Measurements from ENCODE around the gene TBC1D20. TPM values are rescaled to one million over a fixed set of nuclear protein-coding genes. Genes with fewer than 3 reads are reported as not detected.
"Not testable (repeated sequence)": the region's sequence is repeated elsewhere in the genome, so short reads cannot be mapped to it uniquely, and the experiment has no call there.

TBC1D20 gene
- total and polyA plus RNA-seq, 4 donors: 15.7 to 42.4 (median 27.2) TPM

DNA sequence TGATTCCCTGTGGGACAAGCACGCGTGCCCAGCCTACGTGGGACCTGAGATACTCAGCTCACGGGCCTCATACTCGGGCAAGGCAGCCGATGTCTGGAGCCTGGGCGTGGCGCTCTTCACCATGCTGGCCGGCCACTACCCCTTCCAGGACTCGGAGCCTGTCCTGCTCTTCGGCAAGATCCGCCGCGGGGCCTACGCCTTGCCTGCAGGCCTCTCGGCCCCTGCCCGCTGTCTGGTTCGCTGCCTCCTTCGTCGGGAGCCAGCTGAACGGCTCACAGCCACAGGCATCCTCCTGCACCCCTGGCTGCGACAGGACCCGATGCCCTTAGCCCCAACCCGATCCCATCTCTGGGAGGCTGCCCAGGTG is 66.1 kb downstream of the TBC1D20 start:
- WGBS, 2 donors: 94 to 96% methylated on average over 24 of the region's 24 CpGs
- Histone ChIP-seq H3K4me1 (ENCODE audit: control insufficient read depth in 5 of 5, insufficient read depth in 5 of 5, low read length in 5 of 5) (no peaks in the 10 kb centered on the region), H3K27me3 (ENCODE audit: control insufficient read depth in 3 of 3, insufficient read depth in 3 of 3, low read length in 2 of 3) (no peaks in the 10 kb centered on the region), H3K9me3 (ENCODE audit: control insufficient read depth in 4 of 4, insufficient read depth in 3 of 4, low read length in 3 of 4) (peaks cover 0 to 1% (median 0%) of the 10 kb centered on the region in 4 donors), H3K36me3 (ENCODE audit: control insufficient read depth in 4 of 4, insufficient read depth in 4 of 4, low read length in 4 of 4) (peaks cover 0 to 41% (median 0%) of the 10 kb centered on the region in 4 donors), H3K27ac (ENCODE audit: low read depth in 1 of 2, low read length in 1 of 2) (no peak overlapping the region), H3K4me3 (no peak overlapping the region), H3K9ac (ENCODE audit: insufficient read depth in 1 of 2, low read length in 2 of 2) (no peak overlapping the region)
- no peak for DNase-seq
- TF ChIP-seq, protein P1, sequence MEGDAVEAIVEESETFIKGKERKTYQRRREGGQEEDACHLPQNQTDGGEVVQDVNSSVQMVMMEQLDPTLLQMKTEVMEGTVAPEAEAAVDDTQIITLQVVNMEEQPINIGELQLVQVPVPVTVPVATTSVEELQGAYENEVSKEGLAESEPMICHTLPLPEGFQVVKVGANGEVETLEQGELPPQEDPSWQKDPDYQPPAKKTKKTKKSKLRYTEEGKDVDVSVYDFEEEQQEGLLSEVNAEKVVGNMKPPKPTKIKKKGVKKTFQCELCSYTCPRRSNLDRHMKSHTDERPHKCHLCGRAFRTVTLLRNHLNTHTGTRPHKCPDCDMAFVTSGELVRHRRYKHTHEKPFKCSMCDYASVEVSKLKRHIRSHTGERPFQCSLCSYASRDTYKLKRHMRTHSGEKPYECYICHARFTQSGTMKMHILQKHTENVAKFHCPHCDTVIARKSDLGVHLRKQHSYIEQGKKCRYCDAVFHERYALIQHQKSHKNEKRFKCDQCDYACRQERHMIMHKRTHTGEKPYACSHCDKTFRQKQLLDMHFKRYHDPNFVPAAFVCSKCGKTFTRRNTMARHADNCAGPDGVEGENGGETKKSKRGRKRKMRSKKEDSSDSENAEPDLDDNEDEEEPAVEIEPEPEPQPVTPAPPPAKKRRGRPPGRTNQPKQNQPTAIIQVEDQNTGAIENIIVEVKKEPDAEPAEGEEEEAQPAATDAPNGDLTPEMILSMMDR (IDR thresholded peaks at IDR 0.05; ENCODE audit: control extremely low read depth, extremely low read depth): no peak
- no peak for ATAC-seq (ENCODE audit: insufficient read depth, low FRiP score)

DNA sequence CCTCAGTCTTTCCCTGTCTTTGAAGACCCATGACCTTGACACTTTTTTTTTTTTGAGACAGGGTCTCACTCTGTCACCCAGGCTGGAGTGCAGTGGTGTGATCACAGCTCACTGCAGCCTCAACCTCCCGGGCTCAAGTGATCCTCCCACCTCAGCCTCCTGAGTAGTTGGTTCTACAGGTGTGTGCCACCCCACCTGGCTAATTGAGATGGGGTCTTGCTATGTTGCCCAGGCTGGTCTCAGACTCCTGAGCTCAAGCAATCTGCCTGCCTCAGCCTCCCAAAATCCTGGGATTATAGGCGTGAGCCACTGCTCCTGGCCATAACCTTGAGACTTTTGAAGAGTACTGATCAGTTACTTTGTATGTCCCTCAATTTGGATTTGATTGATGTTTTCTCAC is 69.0 kb downstream of the TBC1D20 start:
- H3K4me3 ChIP-seq; ATAC-seq (ENCODE audit: insufficient read depth, low FRiP score); DNase-seq; H3K4me1 ChIP-seq (ENCODE audit: control insufficient read depth in 5 of 5, insufficient read depth in 5 of 5, low read length in 5 of 5); H3K27me3 ChIP-seq (ENCODE audit: control insufficient read depth in 3 of 3, insufficient read depth in 3 of 3, low read length in 2 of 3); H3K9me3 ChIP-seq (ENCODE audit: control insufficient read depth in 4 of 4, insufficient read depth in 3 of 4, low read length in 3 of 4); H3K9ac ChIP-seq (ENCODE audit: insufficient read depth in 1 of 2, low read length in 2 of 2); H3K27ac ChIP-seq (ENCODE audit: low read depth in 1 of 2, low read length in 1 of 2): not testable (repeated sequence)
- 93 to 94% methylated on average over 2 of the region's 2 CpGs for WGBS, 2 donors
- H3K36me3 ChIP-seq (ENCODE audit: control insufficient read depth in 4 of 4, insufficient read depth in 4 of 4, low read length in 4 of 4): peaks cover 0 to 63% (median 0%) of the 10 kb centered on the region in 4 donors

GRCh38 chr20:391041-391711 is 71.2 kb downstream of the TBC1D20 start:
- 96% methylated on average over 29 of the region's 29 CpGs for WGBS, 2 donors
- H3K4me3 ChIP-seq: no peak overlapping the region
- peaks cover 0 to 3% (median 0%) of the 10 kb centered on the region in 4 donors for H3K9me3 ChIP-seq (ENCODE audit: control insufficient read depth in 4 of 4, insufficient read depth in 3 of 4, low read length in 3 of 4)
- no peak overlapping the region for H3K9ac ChIP-seq (ENCODE audit: insufficient read depth in 1 of 2, low read length in 2 of 2)
- TF ChIP-seq, protein P1 (IDR thresholded peaks at IDR 0.05; ENCODE audit: control extremely low read depth, extremely low read depth): no peak
- no peak for DNase-seq
- no peaks in the 10 kb centered on the region for H3K4me1 ChIP-seq (ENCODE audit: control insufficient read depth in 5 of 5, insufficient read depth in 5 of 5, low read length in 5 of 5)
- ATAC-seq (ENCODE audit: insufficient read depth, low FRiP score): no peak
- no peaks in the 10 kb centered on the region for H3K27me3 ChIP-seq (ENCODE audit: control insufficient read depth in 3 of 3, insufficient read depth in 3 of 3, low read length in 2 of 3)
- peaks cover 0 to 55% (median 0%) of the 10 kb centered on the region in 4 donors for H3K36me3 ChIP-seq (ENCODE audit: control insufficient read depth in 4 of 4, insufficient read depth in 4 of 4, low read length in 4 of 4)
- no peak overlapping the region for H3K27ac ChIP-seq (ENCODE audit: low read depth in 1 of 2, low read length in 1 of 2)

DNA sequence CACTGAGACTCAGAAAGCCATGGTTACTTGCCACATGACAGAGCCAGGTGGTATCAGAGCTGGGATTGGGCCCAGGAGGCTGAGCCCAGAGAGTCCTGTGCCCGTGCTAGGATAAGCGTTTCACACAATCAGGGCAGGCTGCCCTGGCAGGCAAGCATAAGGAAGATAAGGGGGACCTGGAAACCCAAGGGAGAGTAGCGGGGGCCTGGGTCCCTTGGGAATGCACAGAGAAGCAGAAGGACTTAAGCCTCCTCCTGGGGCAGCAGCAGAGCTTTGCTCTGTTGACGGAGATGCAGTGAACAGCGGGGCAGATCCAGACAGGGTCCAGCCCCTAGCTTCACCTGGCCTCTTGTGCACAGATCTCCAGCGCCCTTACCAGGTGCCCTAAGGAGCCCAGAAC is 73.1 kb downstream of the TBC1D20 start:
- Histone ChIP-seq H3K9me3 (ENCODE audit: control insufficient read depth in 4 of 4, insufficient read depth in 3 of 4, low read length in 3 of 4) (peaks cover 0 to 3% (median 0%) of the 10 kb centered on the region in 4 donors), H3K4me1 (ENCODE audit: control insufficient read depth in 5 of 5, insufficient read depth in 5 of 5, low read length in 5 of 5) (peaks cover 0 to 1% (median 0%) of the 10 kb centered on the region in 5 donors), H3K9ac (ENCODE audit: insufficient read depth in 1 of 2, low read length in 2 of 2) (no peak overlapping the region), H3K36me3 (ENCODE audit: control insufficient read depth in 4 of 4, insufficient read depth in 4 of 4, low read length in 4 of 4) (peaks cover 0 to 47% (median 0%) of the 10 kb centered on the region in 4 donors), H3K27me3 (ENCODE audit: control insufficient read depth in 3 of 3, insufficient read depth in 3 of 3, low read length in 2 of 3) (no peaks in the 10 kb centered on the region), H3K27ac (ENCODE audit: low read depth in 1 of 2, low read length in 1 of 2) (no peak overlapping the region), H3K4me3 (no peak overlapping the region)
- TF ChIP-seq, protein P1 (IDR thresholded peaks at IDR 0.05; ENCODE audit: control extremely low read depth, extremely low read depth): no peak
- DNase-seq (no peak), ATAC-seq (ENCODE audit: insufficient read depth, low FRiP score) (no peak)
- WGBS, 2 donors: 94 to 97% methylated on average over 6 of the region's 6 CpGs

Data from lung (tissue), 12 donors.